HG03095 (cell line): ENCODE measurements around the gene MPC2.
"Not testable (repeated sequence)": the region's sequence is repeated elsewhere in the genome, so short reads cannot be mapped to it uniquely, and the experiment has no call there.

Source experiments
- ATAC-seq: cut with Tn5 transposase; IDR thresholded peaks from one replicate; pipeline ENCODE4 v1.9.1; 2021; ENCODE audit warnings: moderate library complexity; ENCODE audit not compliant: unreplicated experiment

The MPC2 gene

GRCh38 chr1:167909691-167910180 is 27.1 kb downstream of the MPC2 start:
- ATAC-seq = no peak

GRCh38 chr1:167905671-167906070 is 31.2 kb downstream of the MPC2 start:
- no peak for ATAC-seq

DNA sequence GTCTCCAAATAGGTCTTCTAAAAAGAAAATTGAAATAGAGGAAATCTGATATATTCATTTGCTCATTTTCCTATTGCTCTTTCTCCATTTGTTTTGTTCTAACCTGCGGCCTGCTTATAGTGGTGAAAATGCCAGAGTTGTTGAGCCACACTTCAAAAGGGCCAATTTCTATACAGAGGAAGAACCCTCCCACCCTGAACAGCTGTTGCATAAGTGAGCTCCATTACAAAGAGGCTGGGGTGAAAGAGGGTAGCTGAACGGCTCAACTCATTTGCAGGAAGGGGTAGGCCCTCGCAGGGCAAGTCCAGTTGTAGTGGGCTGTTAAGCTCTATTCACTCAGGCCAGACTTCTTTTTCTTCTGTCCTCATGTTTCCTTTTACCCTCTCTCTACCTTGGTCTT is 31.7 kb downstream of the MPC2 start:
- no peak for ATAC-seq

- no peak for ATAC-seq
Measured at GRCh38 chr1:167904652-167905130, 32.2 kb downstream of the MPC2 start.

GRCh38 chr1:167900907-167901306 is 36.0 kb downstream of the MPC2 start:
- ATAC-seq = no peak

- no peak for ATAC-seq
Measured at GRCh38 chr1:167899253-167899681, 37.6 kb downstream of the MPC2 start.

DNA sequence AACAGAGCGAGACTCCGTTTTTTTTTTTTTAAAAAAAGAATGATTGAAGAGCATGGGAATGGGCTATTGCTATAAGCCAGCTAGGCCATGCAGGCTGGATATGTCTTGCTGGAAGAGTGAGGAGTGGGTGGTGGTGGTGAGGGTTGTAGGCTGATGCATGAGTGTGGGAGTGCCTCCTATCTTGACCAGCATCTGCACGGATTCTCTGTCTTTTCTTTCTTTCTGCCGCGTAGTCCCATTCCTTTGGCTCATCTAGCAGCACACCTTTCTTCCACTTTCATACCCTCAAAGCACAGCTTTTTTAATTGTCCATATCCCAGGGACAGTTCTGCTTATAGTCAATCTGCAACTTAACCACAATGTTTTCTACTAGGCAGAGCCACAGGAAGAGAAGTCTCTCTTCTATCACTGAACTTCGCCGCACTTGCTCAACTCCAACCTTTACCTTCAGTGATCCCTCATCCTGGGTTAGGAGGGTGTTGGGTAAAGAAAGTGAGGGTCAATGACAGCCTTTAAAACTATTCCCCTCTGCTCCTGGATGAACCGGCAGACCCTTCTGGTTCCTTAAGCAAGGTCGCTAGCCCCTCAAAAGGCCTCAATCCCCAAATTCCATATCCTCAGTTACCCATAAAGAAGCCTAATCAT is 38.2 kb downstream of the MPC2 start:
- ATAC-seq = no peak

- no peak for ATAC-seq
Measured at GRCh38 chr1:167893798-167894197, 43.1 kb downstream of the MPC2 start.

- ATAC-seq = no peak
Measured at GRCh38 chr1:167890400-167890799, 46.5 kb downstream of the MPC2 start.

GRCh38 chr1:167887187-167887586 is 49.7 kb downstream of the MPC2 start:
- ATAC-seq = not testable (repeated sequence)

DNA sequence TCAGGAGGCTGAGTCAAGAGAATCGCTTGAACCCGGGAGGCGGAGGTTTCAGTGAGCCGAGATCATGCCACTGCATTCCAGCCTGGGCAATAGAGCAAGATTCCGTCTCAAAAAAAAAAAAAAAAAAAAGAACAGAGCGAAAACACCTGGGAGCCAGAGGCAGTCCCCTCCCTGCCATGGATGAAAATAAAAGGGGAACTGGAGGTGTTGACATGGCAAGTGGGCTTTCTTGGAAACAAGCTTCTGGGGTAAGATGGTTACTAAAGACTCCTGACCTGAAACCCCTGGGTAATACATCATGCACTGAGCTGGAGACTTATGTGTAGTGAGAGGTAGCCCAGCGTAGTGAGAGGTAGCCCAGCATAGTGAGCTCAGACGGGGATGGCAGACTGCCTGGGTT is 54.5 kb downstream of the MPC2 start:
- no peak for ATAC-seq

DNA sequence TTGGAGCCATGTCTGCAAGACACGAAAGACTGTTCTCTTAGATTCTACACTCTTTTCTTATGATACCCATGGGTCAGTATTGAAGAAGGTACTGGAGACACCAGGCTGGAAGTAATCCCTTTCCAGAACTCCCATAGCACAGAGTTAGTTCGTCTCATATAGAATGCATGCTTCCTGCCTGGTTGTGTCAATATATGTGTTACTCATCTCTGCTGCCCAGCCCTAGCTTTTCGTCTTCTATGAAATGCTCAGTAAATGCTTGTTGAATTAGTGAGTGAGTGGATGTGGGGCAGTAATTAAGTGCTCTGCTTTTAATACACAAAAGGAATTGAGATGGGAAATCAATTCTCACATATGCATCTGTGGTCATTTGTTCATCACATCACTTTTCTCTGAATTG is 55.1 kb downstream of the MPC2 start:
- no peak for ATAC-seq

DNA sequence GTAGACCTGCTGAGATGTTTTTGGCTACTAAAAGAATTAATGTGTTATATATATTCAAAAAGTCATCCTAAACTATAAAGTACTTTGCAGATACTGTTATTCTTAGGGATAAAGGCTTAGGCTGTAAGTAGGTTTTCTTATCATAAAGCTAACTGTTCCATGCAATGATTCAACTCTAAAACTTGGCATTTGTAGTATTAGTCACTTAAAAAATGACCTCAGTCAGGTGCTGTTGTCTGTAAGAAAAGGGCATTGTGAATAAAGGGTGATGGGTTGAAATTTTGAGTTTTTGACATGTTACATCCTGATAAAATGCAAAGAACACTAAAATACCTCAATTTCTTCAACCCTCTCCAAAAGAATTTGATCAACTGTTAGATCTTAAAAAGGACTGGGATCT is 55.8 kb downstream of the MPC2 start:
- no peak for ATAC-seq

DNA sequence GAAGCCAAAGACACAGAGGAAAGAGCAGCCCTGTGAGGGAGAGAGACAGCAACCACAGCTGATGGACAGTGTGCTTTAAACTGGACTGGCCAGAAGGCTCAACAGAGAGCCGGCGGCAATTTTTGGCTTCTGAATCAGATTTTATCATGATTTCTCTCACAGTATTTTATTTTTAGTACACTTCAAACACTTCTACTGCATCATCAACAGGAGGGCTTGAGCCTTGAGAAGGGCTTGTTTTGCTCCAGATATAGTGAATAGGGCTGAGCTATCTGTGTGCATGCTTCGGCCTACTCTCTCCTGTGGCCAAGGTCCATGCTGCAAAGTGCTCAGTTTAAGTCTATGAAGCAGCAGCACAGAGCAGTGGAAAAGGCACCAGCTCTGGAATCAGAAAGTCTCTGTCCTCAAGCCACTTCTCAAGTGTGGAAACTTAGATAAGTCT is 56.3 kb downstream of the MPC2 start:
- ATAC-seq = no peak

DNA sequence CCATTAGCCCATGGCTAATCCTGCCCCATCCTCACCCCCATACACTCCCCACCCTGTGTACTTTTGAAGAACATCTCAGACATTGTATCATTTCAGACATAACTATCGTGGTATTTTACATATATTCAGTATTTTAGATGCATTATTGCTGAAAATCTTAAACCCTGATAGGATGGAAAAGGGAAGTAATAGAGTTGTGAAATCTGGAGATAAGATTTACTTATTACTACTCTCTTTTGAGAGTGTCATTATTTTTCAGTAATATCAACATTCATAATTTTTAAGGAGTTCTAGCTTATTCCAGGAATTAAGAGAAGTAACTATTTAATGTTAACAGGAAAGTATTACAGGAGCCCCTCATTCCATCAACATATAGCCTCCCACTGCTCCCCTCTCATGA is 57.4 kb downstream of the MPC2 start:
- no peak for ATAC-seq

- ATAC-seq = no peak
Measured at GRCh38 chr1:167878372-167879160, 58.3 kb downstream of the MPC2 start.

DNA sequence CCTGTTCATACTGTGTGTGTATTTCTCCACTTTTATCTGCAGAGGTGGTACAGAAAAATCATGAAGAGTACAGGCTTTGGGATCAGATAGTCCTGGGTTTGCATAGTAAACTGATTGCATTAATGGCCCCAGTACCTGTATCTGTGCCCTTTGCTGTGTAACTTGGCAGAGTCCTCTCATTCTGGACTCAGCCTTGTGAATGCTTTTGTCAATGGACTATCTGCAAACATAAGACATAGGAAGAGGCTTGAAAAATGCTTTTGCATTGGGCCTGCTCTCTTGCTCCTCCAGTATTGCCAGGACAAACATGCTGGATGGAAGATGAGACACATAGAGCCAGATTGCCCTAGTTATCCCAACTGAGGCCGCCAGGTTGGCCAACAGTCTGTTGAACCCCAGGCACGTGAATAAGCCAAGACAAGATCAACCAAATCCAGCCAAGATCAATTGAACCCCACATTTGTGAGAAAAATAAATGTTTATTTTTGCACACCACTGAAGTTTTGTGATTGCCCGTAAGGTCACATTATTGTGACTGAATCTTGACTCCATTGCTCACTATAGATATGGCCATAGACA is 60.2 kb downstream of the MPC2 start:
- no peak for ATAC-seq

DNA sequence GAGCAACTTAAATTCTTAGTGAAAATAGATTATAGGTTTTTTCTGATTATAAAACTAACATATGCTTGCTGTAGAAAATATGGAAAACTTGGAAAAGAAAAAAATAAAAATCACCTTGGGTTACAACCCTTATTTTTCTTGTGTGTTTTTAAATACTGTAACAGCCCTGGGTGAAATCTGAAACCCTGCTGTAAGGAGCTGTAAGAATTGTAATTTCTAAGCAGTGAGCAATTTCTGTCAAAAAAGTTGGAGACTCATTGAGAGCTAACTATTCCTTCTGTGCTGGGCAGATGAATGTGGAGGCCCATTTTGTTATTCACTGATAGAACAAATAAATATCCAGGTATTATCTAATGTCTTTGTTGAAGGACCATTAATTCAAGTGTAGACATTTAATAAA is 65.5 kb downstream of the MPC2 start:
- ATAC-seq = no peak

- ATAC-seq = not testable (repeated sequence)
Measured at GRCh38 chr1:167869157-167870001, 67.5 kb downstream of the MPC2 start.

GRCh38 chr1:167866739-167867414 is 70.0 kb downstream of the MPC2 start:
- ATAC-seq = not testable (repeated sequence)
